Ovary (tissue), 3 donors: ENCODE data around the gene SLC1A5.

Experiments used
- CTCF ChIP-seq, 3 donors: fragments of 450-650 bp in 2 of 3; fragments of 200-600 bp in 1 of 3; IDR thresholded peaks; one replicate each; pipeline versions ENCODE4 v1.5.1 to v1.8.0; 2016 to 2022; ENCODE audit warnings: antibody characterized with exemption in 3 of 3, mild to moderate bottlenecking in 1 of 3
- EP300 ChIP-seq: sonication (generic); formaldehyde crosslinking; IDR thresholded peaks from one replicate; pipeline ENCODE4 v1.6.1; 2017; ENCODE audit warnings: antibody characterized with exemption
- POLR2A ChIP-seq: fragments of 450-650 bp; IDR thresholded peaks from one replicate; pipeline ENCODE4 v1.6.1; 2017; ENCODE audit warnings: antibody characterized with exemption, mild to moderate bottlenecking, moderate library complexity
- donor health status: DM: no; HTN: no; CAD: no.

- TF ChIP-seq CTCF (IDR thresholded peaks at IDR 0.05) = no peak
- no peak for TF ChIP-seq EP300
- no peak for TF ChIP-seq POLR2A
These were observed 49.1 kb downstream of the SLC1A5 start for GRCh38 chr19:46739290-46739771.
